Astrocyte (in vitro differentiated cells and primary cell): ENCODE results near the gene FAM193B.

Experiments
- EZH2 ChIP-seq: IDR thresholded peaks from 2 replicates; pipeline ENCODE4 v1.6.1; 2012; ENCODE audit warnings: mild to moderate bottlenecking, low read length, inconsistent platforms; ENCODE audit not compliant: insufficient read depth
- TF ChIP-seq, protein P1 (sequence below): IDR thresholded peaks from 2 replicates; pipeline ENCODE4 v1.5.1; 2011; ENCODE audit warnings: low read depth, mild to moderate bottlenecking, inconsistent platforms, low read length, moderate library complexity; ENCODE audit not compliant: insufficient read depth

DNA sequence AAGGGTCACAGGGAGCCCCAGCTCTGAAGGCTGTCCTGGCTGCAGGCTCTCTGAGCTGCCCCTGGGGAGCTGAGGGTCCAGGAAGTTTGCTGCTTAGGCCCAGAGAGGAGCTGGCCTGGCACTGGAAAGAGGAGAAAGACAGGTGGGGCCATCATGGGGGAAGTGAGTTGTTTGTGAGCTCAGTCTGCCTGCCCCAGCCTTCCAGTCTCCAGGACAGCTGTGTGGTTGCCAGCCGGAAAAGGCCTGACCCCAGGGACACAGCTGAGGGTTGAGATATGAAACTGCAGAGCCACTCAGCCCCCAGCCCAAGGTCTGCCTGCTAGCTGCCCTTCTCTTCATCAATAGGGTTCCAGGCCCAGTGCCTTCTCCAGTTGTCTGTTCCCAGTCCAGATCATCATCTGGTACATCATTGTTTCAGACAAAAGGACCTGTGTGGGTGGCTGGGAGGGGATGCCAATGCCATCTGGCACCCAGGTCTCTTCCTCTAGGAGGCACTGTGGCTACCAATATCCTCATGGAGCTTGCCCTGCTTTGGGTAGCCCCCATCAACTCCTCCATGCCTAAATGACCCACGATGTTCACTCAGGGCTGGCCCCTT is 33.3 kb downstream of the FAM193B start:
- TF ChIP-seq, protein P1, sequence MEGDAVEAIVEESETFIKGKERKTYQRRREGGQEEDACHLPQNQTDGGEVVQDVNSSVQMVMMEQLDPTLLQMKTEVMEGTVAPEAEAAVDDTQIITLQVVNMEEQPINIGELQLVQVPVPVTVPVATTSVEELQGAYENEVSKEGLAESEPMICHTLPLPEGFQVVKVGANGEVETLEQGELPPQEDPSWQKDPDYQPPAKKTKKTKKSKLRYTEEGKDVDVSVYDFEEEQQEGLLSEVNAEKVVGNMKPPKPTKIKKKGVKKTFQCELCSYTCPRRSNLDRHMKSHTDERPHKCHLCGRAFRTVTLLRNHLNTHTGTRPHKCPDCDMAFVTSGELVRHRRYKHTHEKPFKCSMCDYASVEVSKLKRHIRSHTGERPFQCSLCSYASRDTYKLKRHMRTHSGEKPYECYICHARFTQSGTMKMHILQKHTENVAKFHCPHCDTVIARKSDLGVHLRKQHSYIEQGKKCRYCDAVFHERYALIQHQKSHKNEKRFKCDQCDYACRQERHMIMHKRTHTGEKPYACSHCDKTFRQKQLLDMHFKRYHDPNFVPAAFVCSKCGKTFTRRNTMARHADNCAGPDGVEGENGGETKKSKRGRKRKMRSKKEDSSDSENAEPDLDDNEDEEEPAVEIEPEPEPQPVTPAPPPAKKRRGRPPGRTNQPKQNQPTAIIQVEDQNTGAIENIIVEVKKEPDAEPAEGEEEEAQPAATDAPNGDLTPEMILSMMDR: no peak
- TF ChIP-seq EZH2: no peak
